ENCODE results near the gene ADD2. TPM values are rescaled to one million over a fixed set of nuclear protein-coding genes. Genes with fewer than 3 reads are reported as not detected.

ADD2 gene
- total and polyA plus RNA-seq, 7 donors, result 0.09 to 2.6 (median 0.85) TPM

DNA sequence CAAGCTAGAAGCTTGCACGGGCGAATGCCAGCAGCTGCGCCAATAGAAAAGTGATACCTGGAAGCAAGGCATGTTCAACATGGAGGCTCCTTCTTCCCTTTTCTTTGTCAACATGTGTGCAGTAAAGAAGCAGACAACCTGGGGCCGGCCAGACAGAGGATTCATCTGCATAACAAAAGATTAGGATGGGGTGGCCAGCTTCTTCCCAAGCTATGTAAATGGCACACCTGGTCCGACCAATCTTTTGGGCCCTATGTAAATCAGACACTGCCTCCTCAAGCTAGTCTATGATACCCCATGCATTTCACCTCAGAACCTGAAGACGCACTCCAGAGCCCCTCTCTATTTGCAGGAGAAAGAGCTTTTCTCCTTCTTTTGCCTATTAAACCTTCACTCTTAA lies 148.0 kb downstream of the ADD2 start:
- Histone ChIP-seq H3K9me3 (no peaks in the 10 kb centered on the region), H3K4me1 (no peaks in the 10 kb centered on the region), H3K27ac (no peak overlapping the region), H3K4me3 (no peak overlapping the region), H3K27me3 (ENCODE audit: insufficient read depth in 3 of 3, low read length in 2 of 3) (peaks cover 0 to 9% (median 0%) of the 10 kb centered on the region in 3 donors), H3K36me3 (ENCODE audit: insufficient read depth in 1 of 2, low read depth in 1 of 2) (no peaks in the 10 kb centered on the region)
- WGBS, 3 donors, result 63 to 80% (median 72%) methylated on average over 6 of the region's 6 CpGs
- ATAC-seq (no peak), DNase-seq (no peak)
- TF ChIP-seq, protein P1, sequence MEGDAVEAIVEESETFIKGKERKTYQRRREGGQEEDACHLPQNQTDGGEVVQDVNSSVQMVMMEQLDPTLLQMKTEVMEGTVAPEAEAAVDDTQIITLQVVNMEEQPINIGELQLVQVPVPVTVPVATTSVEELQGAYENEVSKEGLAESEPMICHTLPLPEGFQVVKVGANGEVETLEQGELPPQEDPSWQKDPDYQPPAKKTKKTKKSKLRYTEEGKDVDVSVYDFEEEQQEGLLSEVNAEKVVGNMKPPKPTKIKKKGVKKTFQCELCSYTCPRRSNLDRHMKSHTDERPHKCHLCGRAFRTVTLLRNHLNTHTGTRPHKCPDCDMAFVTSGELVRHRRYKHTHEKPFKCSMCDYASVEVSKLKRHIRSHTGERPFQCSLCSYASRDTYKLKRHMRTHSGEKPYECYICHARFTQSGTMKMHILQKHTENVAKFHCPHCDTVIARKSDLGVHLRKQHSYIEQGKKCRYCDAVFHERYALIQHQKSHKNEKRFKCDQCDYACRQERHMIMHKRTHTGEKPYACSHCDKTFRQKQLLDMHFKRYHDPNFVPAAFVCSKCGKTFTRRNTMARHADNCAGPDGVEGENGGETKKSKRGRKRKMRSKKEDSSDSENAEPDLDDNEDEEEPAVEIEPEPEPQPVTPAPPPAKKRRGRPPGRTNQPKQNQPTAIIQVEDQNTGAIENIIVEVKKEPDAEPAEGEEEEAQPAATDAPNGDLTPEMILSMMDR (IDR thresholded peaks at IDR 0.05), result no peak
- intact Hi-C loops (cut with DNase I), result no loop called here

DNA sequence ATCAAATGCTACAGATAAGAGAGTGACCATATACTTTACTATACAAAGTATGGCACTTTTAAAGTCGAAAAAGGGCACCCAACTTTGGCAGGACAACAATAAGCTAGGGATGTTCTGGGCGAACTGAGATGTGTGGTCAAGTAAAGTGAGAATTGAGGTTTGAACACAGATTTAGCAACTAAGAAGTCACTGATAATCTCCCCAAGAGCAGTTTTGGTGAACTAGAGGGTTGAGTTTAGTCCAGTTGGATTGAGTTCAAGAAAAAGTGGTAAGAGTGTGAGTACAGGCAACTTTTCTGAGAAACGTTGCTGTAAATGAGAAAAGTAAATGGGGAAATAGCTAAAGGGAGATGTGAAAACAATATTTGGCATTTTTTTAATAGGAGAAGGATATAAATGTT lies 148.8 kb downstream of the ADD2 start:
- peaks cover 0 to 9% (median 0%) of the 10 kb centered on the region in 3 donors for H3K27me3 ChIP-seq (ENCODE audit: insufficient read depth in 3 of 3, low read length in 2 of 3)
- no peak overlapping the region for H3K4me3 ChIP-seq
- ATAC-seq, result no peak
- H3K36me3 ChIP-seq (ENCODE audit: insufficient read depth in 1 of 2, low read depth in 1 of 2), result no peaks in the 10 kb centered on the region
- H3K27ac ChIP-seq, result no peak overlapping the region
- intact Hi-C loops (cut with DNase I), result loop anchor here in 1 of 2 donors (5.0 kb wide), 1 partner anchor 317 kb away; the partner anchor contains the start of gene FAM136A
- WGBS, 3 donors, result 62 to 72% (median 64%) methylated on average over 3 of the region's 3 CpGs
- no peaks in the 10 kb centered on the region for H3K4me1 ChIP-seq
- H3K9me3 ChIP-seq, result no peaks in the 10 kb centered on the region
- TF ChIP-seq, protein P1 (IDR thresholded peaks at IDR 0.05), result no peak
- no peak for DNase-seq

DNA sequence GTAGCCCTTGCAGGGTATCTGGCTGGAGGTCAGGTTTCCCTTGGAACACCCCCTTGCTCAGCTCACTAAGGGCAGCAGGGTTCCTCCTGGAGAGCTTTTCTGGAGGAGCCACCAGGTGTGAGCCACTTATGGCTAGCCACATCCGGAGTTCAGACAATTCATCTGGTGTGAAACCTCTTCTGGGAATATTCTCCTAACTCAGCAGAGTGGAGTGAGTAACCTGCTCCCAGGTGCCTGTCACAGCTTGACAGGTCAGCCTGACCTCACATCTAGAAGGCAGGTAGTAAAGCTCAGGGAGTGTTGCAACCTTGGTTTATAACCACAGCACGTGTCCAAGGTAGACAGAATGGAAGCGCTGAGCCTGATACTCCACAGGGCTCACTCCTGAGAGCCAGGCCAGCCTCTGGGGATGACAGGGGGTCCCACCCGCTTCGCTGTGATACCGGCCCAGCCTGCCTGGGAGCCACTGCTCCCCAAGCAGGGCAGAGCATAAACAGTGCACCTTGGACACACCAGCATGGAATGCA lies 151.8 kb downstream of the ADD2 start:
- Histone ChIP-seq H3K27ac (no peak overlapping the region), H3K4me3 (no peak overlapping the region), H3K4me1 (no peaks in the 10 kb centered on the region), H3K27me3 (ENCODE audit: insufficient read depth in 3 of 3, low read length in 2 of 3) (peaks cover 0 to 9% (median 0%) of the 10 kb centered on the region in 3 donors), H3K9me3 (no peaks in the 10 kb centered on the region), H3K36me3 (ENCODE audit: insufficient read depth in 1 of 2, low read depth in 1 of 2) (no peaks in the 10 kb centered on the region)
- ATAC-seq (no peak), DNase-seq (no peak)
- WGBS, 3 donors, result 77 to 78% (median 77%) methylated on average over 6 of the region's 6 CpGs
- TF ChIP-seq, protein P1 (IDR thresholded peaks at IDR 0.05), result no peak
- intact Hi-C loops (cut with DNase I), result loop anchor here (2.0 to 5.0 kb wide), 3 partner anchors 273 to 314 kb away; partner anchors contain the start of gene FAM136A (in 1 of the 2)

DNA sequence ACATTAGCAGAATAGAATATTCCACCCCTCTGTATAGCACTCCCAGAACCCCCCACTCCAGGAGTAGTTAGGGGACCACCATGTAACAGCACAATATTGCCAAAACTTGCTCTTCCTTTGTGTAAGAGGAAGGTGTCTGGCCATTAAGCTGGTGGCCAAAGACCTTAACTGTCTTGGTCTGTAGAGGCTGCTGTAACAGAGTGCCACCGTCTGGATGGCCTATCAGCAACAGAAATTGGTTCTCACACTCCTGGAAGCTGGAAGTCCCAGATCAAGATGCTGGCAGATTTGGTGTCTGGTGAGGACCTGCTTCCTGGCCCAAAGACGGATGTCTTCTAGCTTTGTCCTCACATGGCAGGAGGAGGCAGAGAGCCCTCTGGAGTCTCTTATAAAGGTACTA lies 152.8 kb downstream of the ADD2 start:
- TF ChIP-seq, protein P1 (IDR thresholded peaks at IDR 0.05), result no peak
- peaks cover 0 to 9% (median 0%) of the 10 kb centered on the region in 3 donors for H3K27me3 ChIP-seq (ENCODE audit: insufficient read depth in 3 of 3, low read length in 2 of 3)
- ATAC-seq (no peak), DNase-seq (no peak)
- H3K9me3 ChIP-seq, result no peaks in the 10 kb centered on the region
- intact Hi-C loops (cut with DNase I), result loop anchor here in 1 of 2 donors (5.0 kb wide), 1 partner anchor 313 kb away; the partner anchor contains the start of gene FAM136A
- WGBS, 3 donors, result 62 to 83% (median 72%) methylated on average over 2 of the region's 2 CpGs
- H3K4me1 ChIP-seq, result no peaks in the 10 kb centered on the region
- no peak overlapping the region for H3K27ac ChIP-seq
- no peak overlapping the region for H3K4me3 ChIP-seq
- H3K36me3 ChIP-seq (ENCODE audit: insufficient read depth in 1 of 2, low read depth in 1 of 2), result no peaks in the 10 kb centered on the region

DNA sequence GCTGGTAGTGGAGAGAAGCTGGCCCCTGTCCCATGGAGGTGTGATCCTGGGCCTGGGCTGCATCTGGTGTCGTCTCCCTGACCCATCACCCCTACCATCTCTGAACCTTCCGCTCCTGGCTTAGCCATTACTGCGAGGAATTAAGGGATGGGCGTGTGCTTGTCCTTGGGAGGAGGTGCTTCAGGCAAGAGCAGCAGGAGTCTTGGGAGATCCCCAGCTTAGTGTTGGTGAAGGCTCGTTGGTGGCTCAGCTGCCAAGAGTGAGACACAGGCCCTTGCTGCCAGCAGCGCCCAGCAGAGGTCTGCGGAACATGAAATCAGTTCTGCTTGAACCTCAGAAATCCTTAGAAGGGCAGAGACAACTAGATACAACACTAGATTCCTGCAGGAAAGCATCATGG lies 154.5 kb downstream of the ADD2 start:
- Histone ChIP-seq H3K27me3 (ENCODE audit: insufficient read depth in 3 of 3, low read length in 2 of 3) (no peaks in the 10 kb centered on the region), H3K36me3 (ENCODE audit: insufficient read depth in 1 of 2, low read depth in 1 of 2) (no peaks in the 10 kb centered on the region), H3K4me1 (no peaks in the 10 kb centered on the region), H3K9me3 (no peaks in the 10 kb centered on the region), H3K4me3 (no peak overlapping the region), H3K27ac (no peak overlapping the region)
- ATAC-seq (no peak), DNase-seq (no peak)
- intact Hi-C loops (cut with DNase I), result no loop called here
- WGBS, 3 donors, result 39 to 55% (median 49%) methylated on average over 7 of the region's 7 CpGs
- TF ChIP-seq, protein P1 (IDR thresholded peaks at IDR 0.05), result no peak
